ENCODE data around the gene SLC2A6. TPM values are rescaled to one million over a fixed set of nuclear protein-coding genes. Genes with fewer than 3 reads are reported as not detected.
A peak's percentile ranks its signal among the peaks of the same experiment; 100 is the strongest.

SLC2A6 gene
- total RNA-seq, 1 donor from 2014 or later: 1.3 TPM

DNA sequence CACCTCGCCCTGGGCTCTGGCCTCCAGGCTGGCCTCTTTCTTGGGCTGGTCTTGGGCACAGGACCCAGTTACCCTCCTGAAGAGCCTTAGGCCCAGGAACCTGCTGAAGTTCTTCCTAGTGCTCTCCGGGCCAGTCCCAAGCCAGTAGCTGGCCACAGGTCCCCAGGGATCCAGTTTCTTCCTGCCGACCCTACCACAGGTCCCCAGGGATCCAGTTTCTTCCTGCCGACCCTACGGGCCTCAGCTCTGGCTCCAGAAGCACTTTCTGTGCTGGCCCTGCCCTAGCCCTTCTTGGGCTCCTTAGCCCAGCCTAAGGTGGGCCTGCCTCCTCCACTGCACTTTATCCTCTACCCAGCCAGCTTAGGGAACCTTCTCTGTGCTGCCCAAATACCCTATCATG, 37.3 kb downstream of the SLC2A6 start:
- no peak for DNase-seq (ENCODE audit: low spot score)
- ATAC-seq: no peak

DNA sequence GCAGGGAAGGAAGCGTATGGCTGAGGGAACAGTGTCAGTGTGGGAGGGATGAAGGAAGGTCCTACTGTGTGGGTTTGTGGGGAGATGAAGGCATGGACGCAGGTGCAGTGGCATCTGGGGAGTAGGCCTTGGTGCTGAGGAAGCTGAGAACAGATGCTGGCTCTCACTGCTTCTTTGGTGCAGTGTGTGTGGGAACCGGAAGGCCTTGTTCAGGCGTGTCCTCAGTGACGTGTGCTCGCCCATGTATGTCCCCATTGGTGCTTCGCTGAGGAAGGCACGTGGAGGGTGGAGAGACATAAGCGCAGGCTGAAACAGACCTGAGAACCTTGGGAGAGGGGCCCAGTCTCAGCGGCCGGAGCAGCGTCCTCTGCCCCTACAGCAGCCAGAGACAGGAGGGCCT, 38.0 kb downstream of the SLC2A6 start:
- ATAC-seq (no peak), DNase-seq (ENCODE audit: low spot score) (no peak)

DNA sequence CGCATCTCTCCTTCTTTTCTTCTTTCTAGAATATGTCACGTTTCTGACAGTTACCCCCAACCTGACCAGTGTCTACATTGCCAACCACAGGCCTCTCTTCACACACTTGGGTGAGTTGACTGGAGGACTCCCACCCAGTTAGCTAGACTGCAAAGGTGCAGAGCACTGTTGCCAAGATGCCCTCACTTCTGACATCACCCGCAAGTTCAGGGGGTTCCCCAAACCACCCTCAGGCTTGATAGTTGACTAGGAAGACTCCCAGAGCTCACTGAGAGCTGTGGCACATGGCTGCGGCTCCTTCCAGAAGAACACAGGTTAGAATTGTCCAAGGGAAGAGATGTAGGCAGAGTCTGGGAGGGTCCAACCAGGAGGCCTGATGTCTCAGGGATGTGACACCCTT, 39.6 kb downstream of the SLC2A6 start:
- DNase-seq (ENCODE audit: low spot score): no peak
- no peak for ATAC-seq

DNA sequence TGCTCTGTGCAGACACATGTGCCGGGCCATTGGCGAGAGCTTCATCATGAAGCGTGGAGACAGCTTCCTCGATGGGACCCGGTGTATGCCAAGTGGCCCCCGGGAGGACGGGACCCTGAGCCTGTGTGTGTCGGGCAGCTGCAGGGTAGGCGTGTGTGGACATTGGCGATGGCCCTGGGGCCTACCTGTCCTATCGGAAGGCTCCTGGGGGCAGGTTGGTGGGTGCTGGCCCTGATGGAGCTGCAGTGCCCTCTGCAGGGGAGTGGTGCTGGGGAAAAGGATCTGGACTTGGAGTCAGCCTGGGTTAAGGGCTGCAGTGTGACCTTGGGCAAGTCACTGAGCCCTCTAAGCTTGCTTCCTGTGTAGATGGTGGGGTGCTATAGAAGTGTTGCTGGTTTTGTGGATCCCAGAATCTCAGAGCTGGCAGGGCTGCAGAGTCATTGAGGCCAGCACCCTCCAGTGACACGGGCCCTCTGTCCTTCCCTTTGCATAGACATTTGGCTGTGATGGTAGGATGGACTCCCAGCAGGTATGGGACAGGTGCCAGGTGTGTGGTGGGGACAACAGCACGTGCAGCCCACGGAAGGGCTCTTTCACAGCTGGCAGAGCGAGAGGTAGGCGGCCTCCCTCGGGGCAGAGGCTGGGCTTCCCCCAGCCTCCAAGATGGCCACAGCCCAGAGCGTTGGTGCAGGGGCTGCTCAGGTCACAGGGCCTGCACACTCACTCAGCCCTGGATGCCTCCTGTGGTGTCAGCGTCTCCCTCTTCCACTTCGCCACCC, 41.0 kb downstream of the SLC2A6 start:
- DNase-seq (ENCODE audit: low spot score): no peak
- ATAC-seq: no peak

DNA sequence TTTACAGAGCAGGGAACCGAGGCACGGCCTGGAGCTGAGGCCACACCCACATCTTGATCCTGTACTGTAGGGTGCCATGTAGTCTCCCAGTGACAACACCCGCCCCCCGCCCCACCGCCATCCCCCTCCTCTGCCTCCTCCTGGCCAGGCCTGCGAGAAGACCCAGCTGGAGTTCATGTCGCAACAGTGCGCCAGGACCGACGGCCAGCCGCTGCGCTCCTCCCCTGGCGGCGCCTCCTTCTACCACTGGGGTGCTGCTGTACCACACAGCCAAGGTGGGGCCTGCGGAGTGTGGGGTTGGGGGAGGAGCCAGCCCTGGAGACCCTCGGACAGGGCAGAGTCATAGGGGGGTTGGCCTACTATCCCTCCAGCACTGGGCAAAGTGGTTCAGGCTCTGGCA, 42.2 kb downstream of the SLC2A6 start:
- no peak for DNase-seq (ENCODE audit: low spot score)
- no peak for ATAC-seq

DNA sequence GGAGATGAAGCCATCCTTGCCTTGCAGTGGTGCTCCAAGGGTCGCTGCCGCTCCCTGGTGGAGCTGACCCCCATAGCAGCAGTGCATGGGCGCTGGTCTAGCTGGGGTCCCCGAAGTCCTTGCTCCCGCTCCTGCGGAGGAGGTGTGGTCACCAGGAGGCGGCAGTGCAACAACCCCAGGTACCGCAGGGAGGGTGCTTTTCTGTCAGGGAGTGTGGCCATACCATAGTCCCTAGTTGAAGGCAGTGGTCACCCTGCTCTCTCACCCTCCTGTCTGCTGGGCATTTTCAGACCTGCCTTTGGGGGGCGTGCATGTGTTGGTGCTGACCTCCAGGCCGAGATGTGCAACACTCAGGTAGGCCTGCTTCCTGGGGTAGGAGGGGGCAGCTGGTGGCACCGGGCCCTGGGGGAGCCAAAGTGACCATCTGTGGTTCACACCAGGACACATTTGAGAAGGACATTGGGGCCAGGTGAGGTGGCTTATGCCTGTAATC, 45.5 kb downstream of the SLC2A6 start:
- ATAC-seq (no peak), DNase-seq (ENCODE audit: low spot score) (no peak)

DNA sequence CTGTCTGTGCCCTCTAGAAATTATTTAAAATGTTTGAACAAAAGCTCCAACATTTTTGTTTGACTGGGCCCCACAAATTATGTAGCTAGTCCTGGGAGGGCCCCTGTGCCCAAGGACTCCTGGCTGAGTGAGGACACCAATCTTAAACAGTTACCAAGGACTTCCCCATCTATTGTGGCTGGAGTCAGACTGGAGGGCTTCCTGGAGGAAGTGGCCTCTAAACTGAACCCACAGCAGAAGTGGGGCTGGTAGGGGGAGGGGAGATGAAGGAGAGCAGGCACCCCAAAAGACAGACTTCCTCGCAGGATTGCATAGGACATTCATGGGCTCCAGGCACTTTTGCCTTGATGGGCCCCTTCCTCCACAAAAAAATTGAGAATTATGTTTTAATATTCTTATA, 48.7 kb downstream of the SLC2A6 start:
- ATAC-seq: no peak
- DNase-seq (ENCODE audit: low spot score): no peak

DNA sequence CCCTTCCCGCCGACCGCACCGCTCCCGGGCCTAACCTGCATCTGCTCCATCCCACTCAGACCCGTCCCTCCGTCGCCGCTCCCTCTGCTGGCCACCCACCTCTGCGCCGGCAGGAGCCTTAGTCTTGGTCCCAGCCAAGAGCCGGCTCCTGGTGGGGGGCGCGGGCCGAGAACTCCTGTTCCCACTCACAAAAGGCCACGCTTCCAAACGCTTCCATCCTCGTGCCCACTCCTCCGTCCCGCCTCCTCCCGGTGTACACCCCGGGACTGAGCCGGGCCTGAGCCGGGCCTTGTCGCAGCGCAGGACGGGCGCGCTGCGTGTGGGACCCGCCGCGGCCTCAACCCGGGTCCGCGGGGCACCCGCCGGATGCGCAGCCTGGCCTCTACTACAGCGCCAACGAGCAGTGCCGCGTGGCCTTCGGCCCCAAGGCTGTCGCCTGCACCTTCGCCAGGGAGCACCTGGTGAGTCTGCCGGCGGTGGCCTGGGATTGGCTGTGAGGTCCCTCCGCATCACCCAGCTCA, 49.2 kb downstream of the SLC2A6 start:
- DNase-seq (ENCODE audit: low spot score) (no peak), ATAC-seq (peak; percentile 27)

DNA sequence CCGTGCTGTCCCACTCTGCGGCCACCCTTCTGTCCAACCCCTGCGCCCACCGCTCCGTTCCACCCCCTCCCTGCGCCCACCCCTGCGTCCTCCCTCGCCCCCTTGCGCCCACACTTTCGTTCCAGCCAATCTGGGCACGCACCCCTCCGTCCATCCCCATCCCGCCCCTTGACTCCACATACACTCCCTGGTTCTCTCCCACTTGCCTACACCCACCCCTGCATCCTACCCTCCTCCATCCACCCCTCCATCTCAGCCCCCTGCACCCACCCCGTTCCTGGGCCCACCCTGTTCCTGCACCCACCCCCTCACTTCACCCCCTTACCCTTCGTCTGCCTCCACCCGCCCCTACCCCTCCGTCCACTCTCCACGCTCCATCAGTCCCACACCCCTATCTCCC, 49.7 kb downstream of the SLC2A6 start:
- ATAC-seq (no peak), DNase-seq (ENCODE audit: low spot score) (no peak)

DNA sequence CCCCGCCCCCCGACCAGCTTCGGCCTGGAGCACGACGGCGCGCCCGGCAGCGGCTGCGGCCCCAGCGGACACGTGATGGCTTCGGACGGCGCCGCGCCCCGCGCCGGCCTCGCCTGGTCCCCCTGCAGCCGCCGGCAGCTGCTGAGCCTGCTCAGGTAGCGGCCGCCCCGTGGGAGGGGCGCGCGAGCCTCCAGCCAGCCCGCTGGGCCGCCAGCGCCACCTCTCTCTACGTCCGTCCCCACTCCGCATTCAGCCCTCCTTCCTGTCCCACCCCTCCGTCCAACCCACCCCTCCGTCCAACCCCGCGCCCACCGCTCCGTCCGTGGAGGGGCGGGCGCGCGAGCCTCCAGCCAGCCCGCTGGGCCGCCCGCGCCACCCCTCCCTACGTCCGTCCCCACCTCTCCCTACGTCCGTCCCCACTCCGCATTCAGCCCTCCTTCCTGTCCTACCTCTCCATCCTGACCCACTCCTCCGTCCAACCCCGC, 50.2 kb downstream of the SLC2A6 start:
- ATAC-seq (peak; percentile 61), DNase-seq (ENCODE audit: low spot score) (no peak)

DNA sequence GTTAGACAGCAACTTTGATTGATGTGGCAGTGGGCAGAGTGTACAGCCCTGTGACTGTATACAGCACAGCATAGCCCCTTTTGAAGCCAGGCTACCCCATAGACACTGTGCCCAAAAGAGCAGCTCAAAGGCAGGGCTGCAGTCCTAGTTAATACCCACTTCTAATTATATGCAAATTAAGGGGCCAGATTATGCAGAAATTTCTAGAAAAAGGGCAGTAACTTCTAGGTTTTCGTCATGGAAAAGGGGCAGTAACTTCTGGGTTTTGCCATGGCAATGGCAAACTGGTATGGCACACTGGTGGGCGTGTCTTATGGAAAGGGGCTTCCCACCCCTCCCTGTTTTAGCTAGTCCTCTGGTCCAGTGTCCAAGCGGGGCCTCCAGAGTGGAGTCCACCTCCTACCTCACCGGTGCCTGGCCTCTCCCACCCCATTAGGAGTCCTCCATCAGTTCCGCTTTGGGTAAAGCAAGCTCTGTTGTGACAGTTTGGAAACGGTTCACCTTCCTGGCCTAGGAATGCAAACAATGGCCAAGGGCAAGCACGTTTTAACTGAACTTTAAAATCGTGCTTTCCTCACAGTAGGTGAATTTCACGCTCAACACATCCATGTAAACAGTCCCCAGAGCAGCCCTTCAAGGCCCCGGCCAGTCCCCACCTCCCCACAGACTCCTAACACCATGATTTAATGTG, 51.1 kb downstream of the SLC2A6 start:
- no peak for ATAC-seq
- no peak for DNase-seq (ENCODE audit: low spot score)

DNA sequence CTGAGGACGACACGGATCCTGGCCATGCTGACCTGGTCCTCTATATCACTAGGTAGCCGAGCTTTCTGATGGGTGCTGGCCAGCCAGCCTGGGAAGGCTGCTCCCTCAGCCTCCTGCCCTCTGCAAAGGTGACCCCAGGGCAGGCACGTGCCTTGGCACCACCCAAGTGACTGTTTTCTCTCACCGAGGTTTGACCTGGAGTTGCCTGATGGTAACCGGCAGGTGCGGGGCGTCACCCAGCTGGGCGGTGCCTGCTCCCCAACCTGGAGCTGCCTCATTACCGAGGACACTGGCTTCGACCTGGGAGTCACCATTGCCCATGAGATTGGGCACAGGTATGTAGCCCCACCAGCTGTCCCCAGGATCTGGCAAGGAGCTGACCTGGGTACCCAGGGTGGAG, 52.9 kb downstream of the SLC2A6 start:
- no peak for ATAC-seq
- DNase-seq (ENCODE audit: low spot score): no peak

DNA sequence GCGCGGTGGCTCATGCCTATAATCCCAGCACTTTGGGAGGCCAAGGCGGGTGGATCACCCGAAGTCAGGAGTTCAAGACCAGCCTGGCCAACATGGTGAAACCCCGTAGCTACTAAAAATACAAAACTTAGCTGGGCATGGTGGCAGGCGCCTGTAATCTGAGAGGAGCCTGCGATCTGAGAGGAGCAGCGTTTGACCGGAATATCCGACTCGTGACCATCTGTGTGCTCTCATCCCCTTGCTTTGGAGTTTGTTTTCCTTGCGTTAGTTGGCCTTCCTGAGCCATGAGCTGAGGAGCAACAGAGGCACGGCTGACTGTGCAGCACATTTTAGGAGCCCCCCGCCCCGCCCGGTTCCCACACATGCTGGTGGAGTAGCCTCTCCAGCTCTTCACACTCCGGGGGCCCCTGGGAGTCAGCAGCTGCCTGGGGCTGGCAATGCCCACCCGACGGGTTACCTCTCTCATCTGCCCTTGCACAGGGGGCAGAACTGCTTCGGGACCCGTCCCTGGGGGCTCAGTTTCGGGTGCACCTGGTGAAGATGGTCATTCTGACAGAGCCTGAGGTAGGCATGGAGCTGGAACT, 53.8 kb downstream of the SLC2A6 start:
- ATAC-seq (no peak), DNase-seq (ENCODE audit: low spot score) (no peak)

DNA sequence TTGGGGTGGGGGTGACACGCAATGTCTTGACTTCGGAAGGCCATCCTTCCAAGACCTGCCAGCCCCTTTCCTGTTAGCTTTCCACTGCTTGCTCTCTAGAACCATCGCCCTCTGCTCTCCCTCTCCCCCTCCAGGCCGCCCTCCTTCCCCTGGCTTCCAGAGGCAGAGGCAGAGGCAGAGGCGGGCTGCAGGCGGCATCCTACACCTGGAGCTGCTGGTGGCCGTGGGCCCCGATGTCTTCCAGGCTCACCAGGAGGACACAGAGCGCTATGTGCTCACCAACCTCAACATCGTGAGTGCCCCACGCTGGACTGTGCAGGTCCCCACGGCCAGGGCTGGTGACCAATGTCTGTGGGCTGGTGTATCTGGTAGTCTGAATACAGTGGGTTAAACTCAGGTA, 54.7 kb downstream of the SLC2A6 start:
- DNase-seq (ENCODE audit: low spot score): no peak
- ATAC-seq: no peak

DNA sequence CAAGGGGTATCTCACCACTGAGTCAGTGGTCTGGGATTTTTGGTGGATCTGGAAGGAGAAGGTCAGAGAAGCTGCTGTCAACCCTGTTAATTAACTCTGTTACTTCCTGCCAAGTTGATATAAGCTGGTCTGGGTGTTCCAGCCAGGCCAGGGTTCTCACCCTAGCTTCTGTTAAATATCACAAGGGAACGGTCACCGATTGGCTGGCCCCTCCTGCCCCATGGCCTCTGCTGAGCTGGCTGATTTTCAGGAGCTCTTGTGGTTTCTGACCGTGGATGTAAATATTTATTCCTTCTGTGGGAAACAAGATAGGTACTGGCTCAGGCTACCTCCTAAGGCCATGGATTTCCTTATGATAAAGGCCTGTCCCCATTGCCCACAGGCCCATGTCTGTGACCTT, 55.7 kb downstream of the SLC2A6 start:
- ATAC-seq (peak; percentile 44), DNase-seq (ENCODE audit: low spot score) (no peak)

DNA sequence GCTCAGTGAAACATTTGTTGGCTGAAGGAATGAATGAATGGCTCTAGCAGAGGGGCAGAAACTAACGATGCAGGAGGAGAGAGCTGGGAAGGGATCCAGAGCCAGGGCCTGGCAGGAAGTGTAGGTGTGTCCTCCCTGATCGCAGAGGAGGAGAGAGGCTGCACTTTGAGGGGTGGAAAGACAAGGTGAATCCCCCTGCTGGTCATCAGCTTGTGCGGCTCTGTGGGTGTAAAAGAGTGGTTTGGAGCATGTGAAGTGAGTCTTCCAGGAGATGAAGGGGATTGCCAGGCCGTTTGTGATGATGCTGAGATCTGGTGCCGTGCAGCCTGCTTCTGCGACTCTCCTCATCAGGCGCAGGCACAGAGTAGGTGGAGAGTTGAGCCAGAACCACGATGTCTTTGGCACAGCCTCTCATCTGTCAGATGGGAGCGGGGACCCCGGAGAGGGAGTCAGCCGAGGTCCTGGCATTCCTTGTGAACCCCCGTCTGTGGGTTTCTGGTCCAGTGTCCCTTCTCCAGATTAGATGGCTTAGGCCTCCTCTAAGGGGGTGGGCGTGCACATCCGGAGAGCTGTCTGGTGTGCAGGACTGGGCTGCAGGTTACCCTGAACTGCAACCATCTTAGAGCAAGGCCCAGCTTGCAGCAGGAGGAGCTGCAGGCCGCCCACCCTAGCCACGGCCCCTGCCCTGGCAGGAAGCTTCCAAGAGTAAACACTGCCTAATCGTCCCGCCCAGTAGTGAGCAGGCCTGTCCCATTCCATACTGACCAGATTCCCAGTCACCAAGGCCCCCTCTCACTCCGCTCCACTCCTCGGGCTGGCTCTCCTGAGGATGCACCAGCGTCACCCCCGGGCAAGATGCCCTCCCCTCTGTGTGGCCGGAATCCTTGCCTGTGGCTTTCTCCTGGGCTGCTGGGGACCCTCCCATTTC, 57.0 kb downstream of the SLC2A6 start, which contains the start of gene ADAMTS13:
ADAMTS13 (plus strand) TSS at position 753 of the 928 bp plus-strand sequence; CDS start at position 830, 77 bp downstream.
- ATAC-seq (no peak), DNase-seq (ENCODE audit: low spot score) (no peak)
